Sigmoid colon (tissue), 4 donors: Measurements from ENCODE around the gene C19orf53.

Experiments
- POLR2AphosphoS5 ChIP-seq, 4 donors: sonication (generic); formaldehyde crosslinking; IDR thresholded peaks; one replicate each; pipeline ENCODE4 v1.6.1; 2017; ENCODE audit warnings: antibody characterized with exemption in 4 of 4
- TF ChIP-seq, protein P1 (sequence below), 4 experiments: fragments of 450-650 bp in 3 of 4; fragments of 200-600 bp in 1 of 4; IDR thresholded peaks; one replicate each; pipeline ENCODE4 v1.5.1; 2016 to 2019; ENCODE audit warnings: antibody characterized with exemption in 4 of 4, mild to moderate bottlenecking in 3 of 4, moderate library complexity in 2 of 4

- TF ChIP-seq, protein P1, sequence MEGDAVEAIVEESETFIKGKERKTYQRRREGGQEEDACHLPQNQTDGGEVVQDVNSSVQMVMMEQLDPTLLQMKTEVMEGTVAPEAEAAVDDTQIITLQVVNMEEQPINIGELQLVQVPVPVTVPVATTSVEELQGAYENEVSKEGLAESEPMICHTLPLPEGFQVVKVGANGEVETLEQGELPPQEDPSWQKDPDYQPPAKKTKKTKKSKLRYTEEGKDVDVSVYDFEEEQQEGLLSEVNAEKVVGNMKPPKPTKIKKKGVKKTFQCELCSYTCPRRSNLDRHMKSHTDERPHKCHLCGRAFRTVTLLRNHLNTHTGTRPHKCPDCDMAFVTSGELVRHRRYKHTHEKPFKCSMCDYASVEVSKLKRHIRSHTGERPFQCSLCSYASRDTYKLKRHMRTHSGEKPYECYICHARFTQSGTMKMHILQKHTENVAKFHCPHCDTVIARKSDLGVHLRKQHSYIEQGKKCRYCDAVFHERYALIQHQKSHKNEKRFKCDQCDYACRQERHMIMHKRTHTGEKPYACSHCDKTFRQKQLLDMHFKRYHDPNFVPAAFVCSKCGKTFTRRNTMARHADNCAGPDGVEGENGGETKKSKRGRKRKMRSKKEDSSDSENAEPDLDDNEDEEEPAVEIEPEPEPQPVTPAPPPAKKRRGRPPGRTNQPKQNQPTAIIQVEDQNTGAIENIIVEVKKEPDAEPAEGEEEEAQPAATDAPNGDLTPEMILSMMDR (IDR thresholded peaks at IDR 0.05) = no peak
- TF ChIP-seq POLR2AphosphoS5 (IDR thresholded peaks at IDR 0.05) = no peak
These were observed 4.1 kb downstream of the C19orf53 start for GRCh38 chr19:13778398-13778797.
